SK-N-SH (cell line): ENCODE results near the gene NELFB. TPM values are rescaled to one million over a fixed set of nuclear protein-coding genes. Genes with fewer than 3 reads are reported as not detected.

Experiments used
- CTCF ChIA-PET: fragments of 300-600, 350-600 bp; formaldehyde crosslinking; extraction: SDS; loops from one replicate; lab custom pipeline; 2021; lab: Yijun Ruan, JAX
- POLR2A ChIA-PET: fragments of 350-600 bp; sonication (Branson Sonifier 250); formaldehyde crosslinking; extraction: SDS; loops from one replicate; lab custom pipeline; 2020; ENCODE audit warnings: antibody characterized with exemption, inconsistent platforms; lab: Yijun Ruan, JAX
- DNase-seq: peaks from one replicate; pipeline ENCODE4 v3.0.0; 2012
- H2AFZ ChIP-seq: fragments of 200-600 bp; sonication (generic); 2 replicates; pipeline ENCODE4 v1.8.1; 2016; ENCODE audit warnings: antibody characterized with exemption, mild to moderate bottlenecking, low read depth
- H3F3A ChIP-seq: fragments of 200-600 bp; sonication (generic); replicated peaks from 2 replicates; pipeline ENCODE3; 2016; ENCODE audit warnings: antibody characterized with exemption, mild to moderate bottlenecking; ENCODE audit not compliant: insufficient read depth
- H3K27ac ChIP-seq, 2 experiments: fragments of 200-500 bp in 1 of 2; fragments of 200-600 bp in 1 of 2; sonication (Bioruptor generic) in 1 of 2; sonication (generic), shearing (Covaris generic) in 1 of 2; 2 replicates each; pipeline versions ENCODE4 v1.5.1 to v1.6.1; 2014 to 2016; ENCODE audit warnings: low read depth in 2 of 2, inconsistent platforms in 1 of 2, low read length in 1 of 2, mild to moderate bottlenecking in 1 of 2, mixed read lengths in 1 of 2
- H3K27me3 ChIP-seq: fragments of 200-600 bp; sonication (generic), shearing (Covaris generic); 2 replicates; pipeline ENCODE4 v1.6.1; 2016; ENCODE audit warnings: mixed run types; ENCODE audit not compliant: insufficient read depth
- H3K36me3 ChIP-seq, 2 experiments: fragments of 200-500 bp in 1 of 2; fragments of 200-600 bp in 1 of 2; sonication (Bioruptor generic) in 1 of 2; sonication (generic) in 1 of 2; replicated peaks in 1 of 2; 2 replicates each; pipeline versions ENCODE3 to v1.5.1; 2014 to 2016; ENCODE audit warnings: low read length in 1 of 2, mild to moderate bottlenecking in 1 of 2; ENCODE audit not compliant: insufficient read depth in 2 of 2, control insufficient read depth in 1 of 2
- H3K4me1 ChIP-seq, 2 experiments: fragments of 200-500 bp in 1 of 2; fragments of 200-600 bp in 1 of 2; sonication (Bioruptor generic) in 1 of 2; sonication (generic), shearing (Covaris generic) in 1 of 2; 2 replicates each; pipeline versions ENCODE4 v1.5.1 to v1.6.1; 2014 to 2016; ENCODE audit warnings: low read depth in 1 of 2, low read length in 1 of 2, mixed run types in 1 of 2; ENCODE audit not compliant: insufficient read depth in 2 of 2, control insufficient read depth in 1 of 2
- H3K4me2 ChIP-seq: fragments of 200-600 bp; sonication (generic), shearing (Covaris generic); 2 replicates; pipeline ENCODE4 v1.6.1; 2017; ENCODE audit warnings: mixed run types
- H3K4me3 ChIP-seq, 2 experiments: fragments of 200-500 bp in 1 of 2; fragments of 200-600 bp in 1 of 2; sonication (Bioruptor generic) in 1 of 2; sonication (generic), shearing (Covaris generic) in 1 of 2; 2 replicates each; pipeline versions ENCODE4 v1.5.1 to v1.8.1; 2014 to 2016; ENCODE audit warnings: low read depth in 2 of 2, inconsistent platforms in 1 of 2, low read length in 1 of 2, mild to moderate bottlenecking in 1 of 2, mixed read lengths in 1 of 2, moderate library complexity in 1 of 2
- H3K79me2 ChIP-seq: fragments of 200-600 bp; sonication (generic); 2 replicates; pipeline ENCODE4 v1.8.1; 2017; ENCODE audit warnings: mild to moderate bottlenecking; ENCODE audit not compliant: insufficient read depth
- H3K9ac ChIP-seq: fragments of 200-600 bp; sonication (generic); 2 replicates; pipeline ENCODE4 v1.6.1; 2017; ENCODE audit warnings: mixed run types
- H3K9me2 ChIP-seq: fragments of 200-600 bp; sonication (generic); 2 replicates; pipeline ENCODE4 v1.6.1; 2017; ENCODE audit warnings: mixed run types
- H3K9me3 ChIP-seq: fragments of 200-600 bp; sonication (generic); 2 replicates; pipeline ENCODE4 v1.6.1; 2017; ENCODE audit warnings: mixed run types, mild to moderate bottlenecking, moderate library complexity
- H4K20me1 ChIP-seq: fragments of 200-600 bp; sonication (generic); 2 replicates; pipeline ENCODE4 v1.6.1; 2017; ENCODE audit warnings: mild to moderate bottlenecking, mixed run types; ENCODE audit not compliant: insufficient read depth
- EZH2phosphoT487 ChIP-seq: fragments of 200-600 bp; sonication (generic); IDR thresholded peaks from 2 replicates; pipeline ENCODE4 v1.6.1; 2017; ENCODE audit warnings: low read depth, mixed run types, mild to moderate bottlenecking, antibody characterized with exemption, moderate library complexity, borderline replicate concordance
- FOSL2 ChIP-seq: IDR thresholded peaks from 2 replicates; pipeline ENCODE4 v1.4.0; 2012; ENCODE audit warnings: low read depth, mild to moderate bottlenecking, moderate library complexity, borderline replicate concordance
- FOXJ3 ChIP-seq: sonication (generic); formaldehyde crosslinking; IDR thresholded peaks from 2 replicates; pipeline ENCODE4 v1.5.1; 2020; ENCODE audit warnings: mild to moderate bottlenecking, missing genetic modification reagents
- GABPA ChIP-seq: IDR thresholded peaks from 2 replicates; pipeline ENCODE4 v1.4.0; 2012; ENCODE audit warnings: low read depth, mild to moderate bottlenecking
- GATA2 ChIP-seq: sonication (generic); formaldehyde crosslinking; IDR thresholded peaks from 2 replicates; pipeline ENCODE4 v1.5.0; 2020; ENCODE audit warnings: mild to moderate bottlenecking, missing genetic modification reagents
- NFIC ChIP-seq: IDR thresholded peaks from 2 replicates; pipeline ENCODE4 v1.4.0; 2012; ENCODE audit warnings: borderline replicate concordance
- POLR2AphosphoS5 ChIP-seq: IDR thresholded peaks from 2 replicates; pipeline ENCODE4 v1.6.1; 2012; ENCODE audit warnings: low read depth, low read length
- RAD21 ChIP-seq: IDR thresholded peaks from 2 replicates; pipeline ENCODE4 v1.6.1; 2012; ENCODE audit warnings: mild to moderate bottlenecking, low read length
- RFX5 ChIP-seq: IDR thresholded peaks from 2 replicates; pipeline ENCODE4 v1.6.1; 2012; ENCODE audit warnings: mild to moderate bottlenecking, improper control_type of control experiment, low read length
- TAF1 ChIP-seq: IDR thresholded peaks from 2 replicates; pipeline ENCODE4 v1.6.1; 2012; ENCODE audit warnings: low read depth, mild to moderate bottlenecking, low read length, moderate library complexity, borderline replicate concordance
- TCF12 ChIP-seq: IDR thresholded peaks from 2 replicates; pipeline ENCODE4 v1.4.0; 2012
- TEAD4 ChIP-seq: IDR thresholded peaks from 2 replicates; pipeline ENCODE4 v1.4.0; 2012; ENCODE audit warnings: mild to moderate bottlenecking, borderline replicate concordance; ENCODE audit not compliant: insufficient read depth
- WGBS: methylation state at CpG from one replicate; pipeline ENCODE4 v1.1.6; 2017; ENCODE audit warnings: low lambda C conversion rate; 5-methylcytosine and 5-hydroxymethylcytosine counted together
- polyA plus RNA-seq, 3 experiments: library from polyadenylated mRNA; depleted of rRNA; stranded (reverse); fragments of >200 nt; gene quantifications; 2 replicates each; pipeline ENCODE4 v1.2.3, GENCODE V29; 2012
- TF ChIP-seq, protein P1 (sequence below): fragments of 150-350 bp; IDR thresholded peaks from 2 replicates; pipeline ENCODE4 v1.6.1; 2016; ENCODE audit warnings: mild to moderate bottlenecking, low read depth, low read length

The NELFB gene
- polyA plus RNA-seq, 1 of the 3 experiments (the other 2 are of a cell fraction): 62.7 TPM

DNA sequence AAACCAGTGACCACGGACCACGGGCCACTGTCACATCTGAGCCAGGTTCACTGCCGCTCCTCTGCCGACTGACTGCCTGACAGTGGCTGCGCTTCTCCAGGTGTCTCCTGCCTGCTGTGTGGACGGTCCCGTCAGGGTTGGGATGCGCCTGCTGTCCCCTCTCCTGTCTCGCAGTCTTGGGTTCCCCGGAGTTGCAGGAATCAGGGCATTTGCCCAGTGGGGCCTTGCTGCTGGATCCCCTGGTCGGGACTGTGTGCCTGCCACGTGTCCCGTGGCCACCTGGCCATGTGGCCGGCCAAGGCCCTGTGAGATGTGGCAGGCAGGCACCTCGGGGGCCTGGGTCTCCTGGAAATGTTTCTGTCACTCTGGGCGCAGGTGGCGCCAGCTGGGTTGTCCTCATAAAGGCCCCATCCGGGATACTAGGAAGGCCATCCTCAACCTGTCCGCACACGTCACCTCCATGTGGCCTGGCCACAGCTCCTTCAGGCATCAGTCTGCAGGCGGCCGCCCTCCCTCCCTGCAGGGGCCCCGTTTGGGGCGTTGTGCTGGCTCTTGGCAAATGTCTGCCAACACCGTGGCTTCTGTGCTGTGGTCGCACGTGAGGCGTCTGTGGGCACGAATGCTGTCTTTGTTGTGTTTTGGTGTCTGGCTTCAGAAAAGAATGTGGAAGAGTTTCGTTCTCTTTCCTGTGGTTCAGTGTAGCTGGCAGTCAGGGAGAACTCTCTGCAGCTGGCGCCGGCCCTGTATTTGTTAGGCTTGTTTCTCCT, 16.0 kb downstream of the NELFB start:
- H3F3A ChIP-seq: peaks cover 8% of the 10 kb centered on the region
- 96% methylated on average over 22 of the region's 32 CpGs for WGBS
- CTCF ChIA-PET: interaction anchor here (1.5 to 2.8 kb wide), 3 partner anchors 15 to 152 kb away, joined by 3 to 16 read pairs (median 6); partner anchors contain the start of genes EXD3 and NOXA1
- 0 out of 2 replicates have a peak, but pooled peaks cover 3% of the 10 kb centered on the region for H4K20me1 ChIP-seq
- no peak overlapping the region for H2AFZ ChIP-seq
- no peaks in the 10 kb centered on the region for H3K9me2 ChIP-seq
- H3K4me1 ChIP-seq: no peaks in the 10 kb centered on the region; a peak in 1 of 4 replicates
- no peak overlapping the region for H3K27ac ChIP-seq
- POLR2A ChIA-PET: no interaction called here
- no peaks in the 10 kb centered on the region for H3K27me3 ChIP-seq
- no peak overlapping the region for H3K4me3 ChIP-seq
- H3K9ac ChIP-seq: no peak overlapping the region
- H3K79me2 ChIP-seq: no peaks in the 10 kb centered on the region
- no peak for DNase-seq
- no peak overlapping the region for H3K4me2 ChIP-seq
- TF ChIP-seq FOSL2 (no peak), RAD21 (no peak), POLR2AphosphoS5 (no peak), TCF12 (no peak), GABPA (no peak), TEAD4 (no peak), EZH2phosphoT487 (no peak), GATA2 (no peak)
- TF ChIP-seq, protein P1, sequence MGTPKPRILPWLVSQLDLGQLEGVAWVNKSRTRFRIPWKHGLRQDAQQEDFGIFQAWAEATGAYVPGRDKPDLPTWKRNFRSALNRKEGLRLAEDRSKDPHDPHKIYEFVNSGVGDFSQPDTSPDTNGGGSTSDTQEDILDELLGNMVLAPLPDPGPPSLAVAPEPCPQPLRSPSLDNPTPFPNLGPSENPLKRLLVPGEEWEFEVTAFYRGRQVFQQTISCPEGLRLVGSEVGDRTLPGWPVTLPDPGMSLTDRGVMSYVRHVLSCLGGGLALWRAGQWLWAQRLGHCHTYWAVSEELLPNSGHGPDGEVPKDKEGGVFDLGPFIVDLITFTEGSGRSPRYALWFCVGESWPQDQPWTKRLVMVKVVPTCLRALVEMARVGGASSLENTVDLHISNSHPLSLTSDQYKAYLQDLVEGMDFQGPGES: no peak
- TF ChIP-seq, all 33 proteins: peak for 0
- Histone ChIP-seq H3K36me3 (peaks cover 19 to 45% of the 10 kb centered on the region in 2 experiments), H3K9me3 (no peaks in the 10 kb centered on the region)

DNA sequence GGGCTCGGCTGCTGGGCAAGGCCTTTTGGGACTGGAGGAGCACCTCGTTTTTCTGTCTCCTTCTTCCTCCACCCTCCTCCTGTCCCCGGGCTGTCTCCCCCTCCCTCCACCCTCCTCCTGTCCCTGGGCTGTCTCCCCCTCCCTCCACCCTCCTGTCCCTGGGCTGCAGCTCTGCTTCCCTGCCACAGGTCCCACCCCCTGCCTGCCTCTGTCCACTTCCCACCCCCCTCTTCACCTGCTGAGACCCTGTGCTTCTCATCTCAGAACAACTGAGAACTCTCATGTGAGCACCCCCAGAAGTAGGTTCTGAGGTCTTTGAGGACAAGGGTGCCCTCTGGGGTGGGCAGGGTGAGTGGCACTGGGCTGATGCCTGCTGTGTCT, 16.6 kb downstream of the NELFB start:
- ChIA-PET POLR2A (no interaction called here), CTCF (interaction anchor here (1.5 to 2.8 kb wide), 3 partner anchors 14 to 151 kb away, joined by 3 to 16 read pairs (median 6); partner anchors contain the start of genes EXD3 and NOXA1)
- Histone ChIP-seq H3K36me3 (peaks cover 19 to 41% of the 10 kb centered on the region in 2 experiments), H4K20me1 (0 out of 2 replicates have a peak, but pooled peaks cover 3% of the 10 kb centered on the region), H3F3A (peaks cover 8% of the 10 kb centered on the region), H3K9me2 (no peaks in the 10 kb centered on the region), H3K9me3 (no peaks in the 10 kb centered on the region), H3K4me2 (no peak overlapping the region), H3K27ac (no peak overlapping the region), H3K4me1 (no peaks in the 10 kb centered on the region; a peak in 2 of 4 replicates), H3K79me2 (no peaks in the 10 kb centered on the region), H3K9ac (no peak overlapping the region), H3K4me3 (no peak overlapping the region), H3K27me3 (no peaks in the 10 kb centered on the region), H2AFZ (no peak overlapping the region)
- DNase-seq: no peak
- TF ChIP-seq GATA2 (no peak), GABPA (no peak), TEAD4 (no peak), RFX5 (no peak), EZH2phosphoT487 (no peak), FOXJ3 (CRISPR knock-in tag) (no peak), FOSL2 (no peak), TAF1 (no peak), NFIC (no peak)
- 71% methylated on average over 3 of the region's 3 CpGs for WGBS
